ENCODE results near the gene GPC5. TPM values are rescaled to one million over a fixed set of nuclear protein-coding genes. Genes with fewer than 3 reads are reported as not detected.

GPC5 gene
- total and polyA plus RNA-seq, 4 donors = 0.51 to 22.4 (median 2.0) TPM

DNA sequence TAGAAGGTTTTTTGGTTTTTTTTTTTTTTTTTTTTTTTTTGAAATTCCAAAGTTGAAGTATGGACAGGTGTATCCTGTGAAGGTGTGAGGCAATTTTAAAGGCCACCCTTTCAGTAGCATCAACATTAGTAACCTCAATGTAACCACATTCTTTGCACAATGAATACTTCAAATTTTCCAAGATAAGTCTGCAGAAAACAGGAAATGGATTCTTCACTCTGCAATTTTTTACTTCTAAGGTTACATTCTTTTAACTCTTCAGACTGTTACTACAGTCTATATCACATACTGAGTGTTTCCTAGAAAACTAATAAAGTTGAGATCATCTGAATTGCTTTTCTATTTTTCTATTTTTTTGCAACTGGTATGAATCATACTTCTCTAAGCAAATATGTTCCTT, 1259.1 kb downstream of the GPC5 start:
- no peaks in the 10 kb centered on the region for H3K36me3 ChIP-seq (ENCODE audit: control insufficient read depth in 4 of 4, insufficient read depth in 3 of 4, low read depth in 1 of 4, low read length in 3 of 4)
- no peak overlapping the region for H3K9ac ChIP-seq (ENCODE audit: low read depth in 1 of 2, low read length in 2 of 2)
- TF ChIP-seq, protein P1, sequence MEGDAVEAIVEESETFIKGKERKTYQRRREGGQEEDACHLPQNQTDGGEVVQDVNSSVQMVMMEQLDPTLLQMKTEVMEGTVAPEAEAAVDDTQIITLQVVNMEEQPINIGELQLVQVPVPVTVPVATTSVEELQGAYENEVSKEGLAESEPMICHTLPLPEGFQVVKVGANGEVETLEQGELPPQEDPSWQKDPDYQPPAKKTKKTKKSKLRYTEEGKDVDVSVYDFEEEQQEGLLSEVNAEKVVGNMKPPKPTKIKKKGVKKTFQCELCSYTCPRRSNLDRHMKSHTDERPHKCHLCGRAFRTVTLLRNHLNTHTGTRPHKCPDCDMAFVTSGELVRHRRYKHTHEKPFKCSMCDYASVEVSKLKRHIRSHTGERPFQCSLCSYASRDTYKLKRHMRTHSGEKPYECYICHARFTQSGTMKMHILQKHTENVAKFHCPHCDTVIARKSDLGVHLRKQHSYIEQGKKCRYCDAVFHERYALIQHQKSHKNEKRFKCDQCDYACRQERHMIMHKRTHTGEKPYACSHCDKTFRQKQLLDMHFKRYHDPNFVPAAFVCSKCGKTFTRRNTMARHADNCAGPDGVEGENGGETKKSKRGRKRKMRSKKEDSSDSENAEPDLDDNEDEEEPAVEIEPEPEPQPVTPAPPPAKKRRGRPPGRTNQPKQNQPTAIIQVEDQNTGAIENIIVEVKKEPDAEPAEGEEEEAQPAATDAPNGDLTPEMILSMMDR (IDR thresholded peaks at IDR 0.05; ENCODE audit: low read depth, low read length, missing input control) = no peak
- TF ChIP-seq HNF4G (IDR thresholded peaks at IDR 0.05) (no peak), YY1 (IDR thresholded peaks at IDR 0.05) (no peak), FOXA1 (IDR thresholded peaks at IDR 0.05) (no peak), GABPA (IDR thresholded peaks at IDR 0.05 in 1 of 2, conservative IDR thresholded peaks at IDR 0.05 in 1 of 2) (no peak), NR2F2 (IDR thresholded peaks at IDR 0.05) (no peak), RAD21 (IDR thresholded peaks at IDR 0.05) (no peak), HNF4A (conservative IDR thresholded peaks at IDR 0.05) (no peak), TAF1 (conservative IDR thresholded peaks at IDR 0.05) (no peak), RXRA (IDR thresholded peaks at IDR 0.05) (no peak), SP1 (IDR thresholded peaks at IDR 0.05) (no peak), FOXA2 (IDR thresholded peaks at IDR 0.05) (no peak), JUND (IDR thresholded peaks at IDR 0.05) (no peak), EGR1 (IDR thresholded peaks at IDR 0.05; ENCODE audit: low read depth in 2 of 2) (no peak)
- TF ChIP-seq, protein P2, sequence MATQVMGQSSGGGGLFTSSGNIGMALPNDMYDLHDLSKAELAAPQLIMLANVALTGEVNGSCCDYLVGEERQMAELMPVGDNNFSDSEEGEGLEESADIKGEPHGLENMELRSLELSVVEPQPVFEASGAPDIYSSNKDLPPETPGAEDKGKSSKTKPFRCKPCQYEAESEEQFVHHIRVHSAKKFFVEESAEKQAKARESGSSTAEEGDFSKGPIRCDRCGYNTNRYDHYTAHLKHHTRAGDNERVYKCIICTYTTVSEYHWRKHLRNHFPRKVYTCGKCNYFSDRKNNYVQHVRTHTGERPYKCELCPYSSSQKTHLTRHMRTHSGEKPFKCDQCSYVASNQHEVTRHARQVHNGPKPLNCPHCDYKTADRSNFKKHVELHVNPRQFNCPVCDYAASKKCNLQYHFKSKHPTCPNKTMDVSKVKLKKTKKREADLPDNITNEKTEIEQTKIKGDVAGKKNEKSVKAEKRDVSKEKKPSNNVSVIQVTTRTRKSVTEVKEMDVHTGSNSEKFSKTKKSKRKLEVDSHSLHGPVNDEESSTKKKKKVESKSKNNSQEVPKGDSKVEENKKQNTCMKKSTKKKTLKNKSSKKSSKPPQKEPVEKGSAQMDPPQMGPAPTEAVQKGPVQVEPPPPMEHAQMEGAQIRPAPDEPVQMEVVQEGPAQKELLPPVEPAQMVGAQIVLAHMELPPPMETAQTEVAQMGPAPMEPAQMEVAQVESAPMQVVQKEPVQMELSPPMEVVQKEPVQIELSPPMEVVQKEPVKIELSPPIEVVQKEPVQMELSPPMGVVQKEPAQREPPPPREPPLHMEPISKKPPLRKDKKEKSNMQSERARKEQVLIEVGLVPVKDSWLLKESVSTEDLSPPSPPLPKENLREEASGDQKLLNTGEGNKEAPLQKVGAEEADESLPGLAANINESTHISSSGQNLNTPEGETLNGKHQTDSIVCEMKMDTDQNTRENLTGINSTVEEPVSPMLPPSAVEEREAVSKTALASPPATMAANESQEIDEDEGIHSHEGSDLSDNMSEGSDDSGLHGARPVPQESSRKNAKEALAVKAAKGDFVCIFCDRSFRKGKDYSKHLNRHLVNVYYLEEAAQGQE (IDR thresholded peaks at IDR 0.05) = no peak
- TF ChIP-seq, protein P3, sequence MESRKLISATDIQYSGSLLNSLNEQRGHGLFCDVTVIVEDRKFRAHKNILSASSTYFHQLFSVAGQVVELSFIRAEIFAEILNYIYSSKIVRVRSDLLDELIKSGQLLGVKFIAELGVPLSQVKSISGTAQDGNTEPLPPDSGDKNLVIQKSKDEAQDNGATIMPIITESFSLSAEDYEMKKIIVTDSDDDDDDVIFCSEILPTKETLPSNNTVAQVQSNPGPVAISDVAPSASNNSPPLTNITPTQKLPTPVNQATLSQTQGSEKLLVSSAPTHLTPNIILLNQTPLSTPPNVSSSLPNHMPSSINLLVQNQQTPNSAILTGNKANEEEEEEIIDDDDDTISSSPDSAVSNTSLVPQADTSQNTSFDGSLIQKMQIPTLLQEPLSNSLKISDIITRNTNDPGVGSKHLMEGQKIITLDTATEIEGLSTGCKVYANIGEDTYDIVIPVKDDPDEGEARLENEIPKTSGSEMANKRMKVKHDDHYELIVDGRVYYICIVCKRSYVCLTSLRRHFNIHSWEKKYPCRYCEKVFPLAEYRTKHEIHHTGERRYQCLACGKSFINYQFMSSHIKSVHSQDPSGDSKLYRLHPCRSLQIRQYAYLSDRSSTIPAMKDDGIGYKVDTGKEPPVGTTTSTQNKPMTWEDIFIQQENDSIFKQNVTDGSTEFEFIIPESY (IDR thresholded peaks at IDR 0.05) = no peak
- TF ChIP-seq, protein P4, sequence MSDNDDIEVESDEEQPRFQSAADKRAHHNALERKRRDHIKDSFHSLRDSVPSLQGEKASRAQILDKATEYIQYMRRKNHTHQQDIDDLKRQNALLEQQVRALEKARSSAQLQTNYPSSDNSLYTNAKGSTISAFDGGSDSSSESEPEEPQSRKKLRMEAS (IDR thresholded peaks at IDR 0.05) = no peak
- TF ChIP-seq, protein P5, sequence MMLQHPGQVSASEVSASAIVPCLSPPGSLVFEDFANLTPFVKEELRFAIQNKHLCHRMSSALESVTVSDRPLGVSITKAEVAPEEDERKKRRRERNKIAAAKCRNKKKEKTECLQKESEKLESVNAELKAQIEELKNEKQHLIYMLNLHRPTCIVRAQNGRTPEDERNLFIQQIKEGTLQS (IDR thresholded peaks at IDR 0.05) = no peak
- no peak for DNase-seq (ENCODE audit: low spot score)
- H3K9me3 ChIP-seq (ENCODE audit: control insufficient read depth in 4 of 4, low read length in 3 of 4) = no peaks in the 10 kb centered on the region
- H3K27ac ChIP-seq (ENCODE audit: low read depth in 1 of 2, low read length in 2 of 2) = no peak overlapping the region
- H3K4me1 ChIP-seq (ENCODE audit: control insufficient read depth in 4 of 4, insufficient read depth in 4 of 4, low read length in 3 of 4) = no peaks in the 10 kb centered on the region
- no peak overlapping the region for H3K4me3 ChIP-seq (ENCODE audit: low read depth in 1 of 3, low read length in 3 of 3)
- H3K27me3 ChIP-seq (ENCODE audit: control insufficient read depth in 4 of 4, insufficient read depth in 4 of 4, low read length in 3 of 4) = no peaks in the 10 kb centered on the region
